Measurements from ENCODE around the gene TGM1.
"Not testable (repeated sequence)": the region's sequence is repeated elsewhere in the genome, so short reads cannot be mapped to it uniquely, and the experiment has no call there.

The TGM1 gene

DNA sequence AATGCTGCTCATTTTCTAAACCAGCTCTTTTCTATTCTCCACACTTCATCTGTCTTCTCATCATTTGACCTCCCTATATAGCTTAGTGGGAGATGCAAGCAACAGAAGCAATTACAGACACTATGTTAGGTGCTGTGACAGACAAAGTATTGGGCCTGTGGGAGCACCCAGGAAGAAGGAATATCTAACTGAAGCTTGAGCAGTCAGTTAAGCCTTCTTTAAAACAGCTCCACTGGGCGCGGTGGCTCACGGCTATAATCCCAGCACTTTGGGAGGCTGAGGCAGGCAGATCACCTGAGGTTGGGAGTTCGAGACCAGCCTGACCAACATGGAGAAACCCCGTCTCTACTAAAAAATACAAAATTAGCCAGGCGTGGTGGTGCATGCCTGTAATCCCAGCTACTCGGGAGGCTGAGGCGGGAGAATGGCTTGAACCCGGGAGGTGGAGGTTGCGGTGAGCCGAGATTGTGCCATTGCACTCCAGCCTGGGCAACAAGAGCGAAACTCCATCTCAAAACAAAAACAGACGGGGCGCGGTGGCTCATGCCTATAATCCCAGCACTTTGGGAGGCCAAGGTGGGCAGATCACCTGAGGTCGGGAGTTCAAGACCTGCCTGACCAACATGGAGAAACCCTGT is 59.6 kb downstream of the TGM1 start:
- not testable (repeated sequence) for DNase-seq

DNA sequence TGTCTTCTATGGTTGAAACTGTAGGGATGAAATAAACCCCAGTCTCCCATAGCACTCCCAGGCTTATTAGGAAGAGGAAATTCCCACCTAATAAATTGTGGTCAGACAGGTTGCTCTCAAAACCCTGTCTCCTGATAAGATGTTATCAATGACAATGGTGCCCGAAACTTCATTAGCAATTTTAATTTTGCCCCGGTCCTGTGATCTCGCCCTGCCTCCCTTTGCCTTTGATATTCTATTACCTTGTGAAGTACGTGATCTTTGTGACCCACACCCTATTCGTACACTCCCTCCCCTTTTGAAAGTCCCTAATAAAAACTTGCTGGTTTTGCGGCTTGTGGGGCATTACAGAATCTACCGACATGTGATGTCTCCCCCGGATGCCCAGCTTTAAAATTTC is 60.4 kb downstream of the TGM1 start:
- not testable (repeated sequence) for DNase-seq

Measured in suppressor macrophage treated with lipopolysaccharide for 1 hour (primary cell).